HT-29 (cell line): Measurements from ENCODE around the gene VPS4A. TPM values are rescaled to one million over a fixed set of nuclear protein-coding genes. Genes with fewer than 3 reads are reported as not detected.

Experiments used
- DNase-seq: peaks from one replicate; pipeline ENCODE4 v3.0.0-alpha.2; 2015; ENCODE audit warnings: low spot score
- total RNA-seq: library from RNA; depleted of rRNA; stranded (reverse); fragments of >200 nt; shearing (Covaris generic); gene quantifications from 2 replicates; pipeline ENCODE4 v1.2.3, GENCODE V29; 2014

The VPS4A gene
- total RNA-seq, 1 experiment from 2014 or later = 24.5 TPM

DNA sequence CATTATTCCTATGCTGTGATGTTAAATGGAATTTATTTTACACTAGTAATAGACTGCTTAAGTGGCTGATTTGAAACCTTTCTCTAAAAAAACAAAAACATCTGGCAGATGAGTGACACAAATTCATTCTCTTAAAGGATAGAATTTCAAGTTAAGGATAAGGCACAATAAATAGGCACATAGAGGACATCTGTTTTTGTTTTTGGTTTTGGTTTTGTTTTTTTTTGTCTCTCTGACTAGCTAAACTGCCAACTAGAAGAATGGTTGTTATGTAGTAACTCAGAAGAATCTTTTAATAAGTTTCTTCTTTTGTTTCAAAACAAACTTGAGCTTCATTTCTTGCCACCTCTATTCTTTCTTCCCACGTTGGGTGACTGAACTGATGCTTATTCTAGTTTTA is 5.1 kb upstream of the VPS4A start:
- no peak for DNase-seq

DNA sequence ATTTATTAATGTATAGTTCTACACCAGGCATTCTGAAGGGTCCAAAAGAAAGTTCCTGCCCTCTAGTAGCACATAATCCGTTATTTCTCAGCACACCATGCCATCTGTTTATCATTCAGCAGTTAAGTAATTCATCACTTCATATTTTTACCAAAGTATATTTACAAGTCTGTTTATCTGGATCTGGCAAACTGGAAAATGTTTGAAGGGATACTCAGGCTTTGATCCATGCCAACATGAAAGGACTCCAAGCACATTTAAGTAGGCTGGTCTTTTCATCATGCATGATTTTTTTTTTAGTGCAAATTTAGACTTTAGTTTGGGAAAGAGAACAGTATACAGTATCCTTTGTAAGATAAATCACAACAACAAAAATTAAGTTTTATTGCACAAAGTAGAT is 4.1 kb upstream of the VPS4A start:
- DNase-seq = no peak

DNA sequence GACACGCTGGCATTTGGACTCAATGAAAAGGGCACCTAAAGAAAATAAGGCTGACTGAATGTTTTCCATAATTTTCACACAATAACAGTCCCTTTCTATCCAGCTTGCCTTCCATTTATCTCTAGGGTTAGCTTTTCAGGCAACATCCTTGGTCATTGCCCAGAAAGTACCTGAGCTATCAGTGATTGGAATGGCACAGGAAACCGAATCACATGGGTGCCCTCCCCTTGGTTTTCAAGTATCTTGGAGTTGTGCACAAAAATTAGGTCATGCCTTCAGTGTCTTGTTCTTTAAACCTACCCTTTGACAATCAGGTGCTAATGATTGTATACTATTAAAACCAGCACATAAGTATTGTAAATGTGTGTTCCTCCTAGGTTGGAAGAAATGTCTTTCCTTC is 3.3 kb upstream of the VPS4A start:
- DNase-seq = no peak

DNA sequence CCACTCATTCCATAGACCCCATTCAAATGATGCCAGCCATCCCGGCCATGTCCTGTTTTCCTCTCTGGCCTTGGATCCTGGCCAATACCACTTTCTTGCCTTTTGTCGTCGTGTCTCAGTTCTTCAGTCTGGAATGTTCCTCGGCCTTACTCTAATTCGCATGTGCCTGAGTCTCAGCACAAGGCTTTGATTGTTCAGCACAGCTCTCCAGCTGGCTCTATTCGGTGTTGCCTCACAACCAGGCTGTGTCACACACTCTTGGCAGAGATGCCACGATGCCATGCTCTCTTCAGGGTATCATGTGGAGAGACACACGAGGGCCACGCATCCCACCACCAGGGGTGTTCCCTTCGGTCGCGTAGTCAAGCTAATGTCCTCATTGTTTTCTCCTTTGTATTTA is 1.8 kb upstream of the VPS4A start:
- no peak for DNase-seq

DNA sequence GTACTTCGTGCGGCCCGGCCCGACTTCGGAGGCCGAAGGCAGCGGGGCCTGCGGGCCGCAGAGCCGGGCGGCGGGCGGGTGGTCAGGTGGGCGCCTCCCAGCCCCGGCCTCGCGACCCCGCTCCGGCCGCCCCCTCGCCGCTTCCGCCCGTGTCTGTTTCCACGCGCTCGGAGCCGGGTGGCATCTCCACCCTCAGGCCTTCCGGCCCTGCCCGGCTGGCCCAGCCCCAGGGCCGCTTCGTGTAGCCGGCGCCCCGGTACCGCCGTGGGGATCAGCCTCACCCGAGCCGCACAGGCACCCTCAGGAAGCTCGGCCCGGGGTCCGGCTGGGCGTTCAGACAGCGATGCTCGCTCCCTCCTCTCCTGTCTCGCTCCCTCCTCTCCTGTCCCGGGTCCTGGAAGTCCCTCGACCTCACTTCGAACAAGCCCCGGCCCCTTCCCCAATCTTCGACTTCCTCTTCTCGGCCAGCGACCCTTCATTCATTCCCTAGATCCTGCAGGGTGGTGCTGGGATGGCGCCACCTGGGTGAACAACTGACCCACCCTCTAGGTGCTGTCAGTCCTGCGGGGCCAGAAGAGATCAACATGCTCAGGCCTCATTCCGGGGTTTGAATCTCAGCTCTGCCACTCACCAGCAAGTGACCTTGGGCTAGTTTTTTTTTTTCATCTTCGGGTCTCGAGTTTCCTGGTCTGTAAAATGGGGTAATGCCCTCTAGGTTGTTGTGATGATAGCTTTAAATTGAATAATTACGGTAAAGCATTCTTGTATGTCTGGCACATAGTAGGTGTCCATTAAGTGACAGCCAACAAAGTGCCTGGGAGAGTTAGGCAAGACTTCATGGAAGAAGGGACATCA is 610 bp downstream of the VPS4A start:
- DNase-seq = peak; percentile 66

DNA sequence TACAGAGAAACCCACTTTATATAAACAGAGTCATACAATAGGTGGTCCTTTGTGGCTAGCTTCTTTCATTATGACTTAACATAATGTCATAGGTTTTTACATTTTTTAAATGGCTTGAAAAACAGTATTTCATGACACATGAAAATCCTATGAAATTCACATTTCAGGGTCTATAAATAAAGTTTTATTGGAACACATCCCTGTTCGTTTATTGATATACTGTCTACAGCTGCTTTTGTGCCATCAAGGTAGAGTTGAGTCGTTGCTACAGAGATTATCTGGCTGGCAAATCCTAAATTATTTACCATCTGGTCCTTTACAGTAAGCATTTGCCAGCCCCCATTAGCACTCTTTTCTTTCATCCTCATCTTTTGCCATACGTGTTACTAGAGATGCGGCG is 2.3 kb downstream of the VPS4A start:
- no peak for DNase-seq

DNA sequence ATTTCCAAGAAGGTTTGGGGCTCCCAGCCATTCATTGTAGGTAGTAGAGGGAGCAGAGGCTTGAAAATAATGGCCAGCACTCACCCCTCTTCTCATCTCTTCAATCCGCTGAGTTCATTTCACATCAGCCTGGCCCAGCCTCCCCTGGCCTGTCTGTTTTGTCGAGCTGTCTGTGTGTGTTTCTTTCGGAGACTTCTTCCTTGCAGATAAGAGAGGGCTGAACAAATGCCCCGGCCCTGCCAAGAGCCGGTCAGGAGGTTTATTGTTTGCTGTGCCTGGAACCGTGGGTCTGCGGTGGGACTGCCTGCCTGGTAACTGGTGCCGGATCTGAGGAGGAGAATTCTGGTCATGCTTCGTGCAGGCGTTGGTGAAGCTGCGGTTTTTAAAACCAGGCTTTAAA is 3.4 kb downstream of the VPS4A start:
- no peak for DNase-seq

DNA sequence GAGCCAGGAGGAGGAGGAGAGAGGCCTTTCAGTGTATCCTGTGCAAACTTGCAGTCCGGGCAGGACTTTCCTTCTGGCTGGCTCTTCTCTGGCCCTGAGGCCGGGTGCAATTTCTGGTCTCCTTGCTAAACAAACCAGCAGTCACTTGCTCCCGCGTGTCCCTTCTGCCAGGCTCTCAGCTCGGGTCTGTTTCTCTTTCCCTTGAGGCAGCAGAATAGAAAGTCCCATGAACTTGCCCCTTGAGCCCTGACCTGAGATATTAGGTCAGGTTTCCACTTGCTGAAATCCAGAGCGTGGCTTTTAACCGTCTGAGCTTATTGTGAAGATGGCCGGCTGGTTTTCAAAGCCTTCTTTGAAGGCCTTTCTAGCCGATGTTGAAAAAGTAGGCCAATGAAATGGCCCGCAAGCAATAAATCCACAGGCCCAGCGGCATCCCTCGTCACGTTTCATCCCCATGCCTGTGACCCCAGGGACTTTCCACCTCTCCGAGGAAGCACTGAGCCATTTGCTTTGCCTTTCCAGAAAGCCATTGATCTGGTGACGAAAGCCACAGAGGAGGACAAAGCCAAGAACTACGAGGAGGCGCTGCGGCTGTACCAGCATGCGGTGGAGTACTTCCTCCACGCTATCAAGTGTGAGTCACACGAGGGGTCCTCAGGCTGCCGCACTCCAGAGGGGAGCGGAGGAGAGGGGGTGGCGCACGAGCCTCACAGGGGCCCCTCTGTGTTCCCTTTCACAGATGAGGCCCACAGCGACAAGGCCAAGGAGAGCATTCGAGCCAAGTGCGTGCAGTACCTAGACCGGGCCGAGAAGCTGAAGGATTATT is 4.5 kb downstream of the VPS4A start:
- no peak for DNase-seq

DNA sequence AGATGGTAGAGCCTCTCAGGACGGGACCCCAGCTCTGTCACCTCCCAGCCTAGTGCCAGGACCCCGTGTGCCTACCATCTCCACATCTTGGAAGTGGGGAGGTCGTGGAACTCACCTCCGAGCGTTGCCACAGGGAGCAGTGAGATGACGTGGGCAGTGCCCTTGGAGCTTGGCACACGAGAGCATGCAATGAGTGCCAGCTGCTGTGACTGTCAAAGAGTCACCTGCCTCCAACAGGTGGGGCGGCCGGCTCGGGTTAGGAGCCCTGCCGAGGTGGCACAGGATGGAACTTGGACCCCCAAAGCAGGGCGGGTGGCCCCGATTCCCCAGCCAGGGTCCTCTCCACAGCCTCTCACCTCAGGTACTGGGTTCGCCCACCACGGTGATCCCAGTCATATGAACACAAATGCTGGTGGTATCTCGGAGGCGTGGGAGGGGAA is 5.5 kb downstream of the VPS4A start:
- no peak for DNase-seq

DNA sequence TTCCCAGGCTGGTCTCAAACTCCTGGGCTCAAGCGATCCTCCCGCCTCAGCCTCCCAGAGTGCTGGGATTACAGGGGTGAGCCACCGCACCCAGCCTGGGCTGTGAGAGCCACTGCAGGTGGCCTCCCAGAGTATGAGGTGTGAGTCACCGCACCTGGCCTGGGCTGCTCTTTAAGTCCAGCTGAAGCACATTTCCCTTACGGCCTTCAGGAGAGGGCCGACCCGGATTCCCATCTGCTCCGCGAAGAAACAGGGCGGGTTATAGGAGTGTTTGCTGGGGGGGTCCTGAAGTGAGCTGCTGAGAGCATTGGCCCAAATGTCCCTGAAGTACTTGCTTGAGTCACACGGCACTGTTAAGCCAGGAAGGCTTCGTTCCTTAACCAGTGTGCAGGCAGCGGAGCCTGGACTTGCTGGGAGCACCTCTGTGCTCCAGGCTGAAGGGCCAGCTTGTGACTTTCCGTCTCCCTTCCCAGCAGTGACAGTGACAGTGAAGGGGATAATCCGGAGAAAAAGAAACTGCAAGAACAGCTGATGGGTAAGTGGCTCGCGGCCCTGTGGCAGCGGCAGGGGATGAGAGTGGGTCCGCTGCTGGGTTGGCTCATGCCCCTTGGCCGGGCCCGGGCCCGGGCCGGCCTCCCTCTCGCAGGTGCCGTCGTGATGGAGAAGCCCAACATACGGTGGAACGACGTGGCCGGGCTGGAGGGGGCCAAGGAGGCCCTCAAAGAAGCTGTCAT is 7.2 kb downstream of the VPS4A start:
- DNase-seq = no peak

DNA sequence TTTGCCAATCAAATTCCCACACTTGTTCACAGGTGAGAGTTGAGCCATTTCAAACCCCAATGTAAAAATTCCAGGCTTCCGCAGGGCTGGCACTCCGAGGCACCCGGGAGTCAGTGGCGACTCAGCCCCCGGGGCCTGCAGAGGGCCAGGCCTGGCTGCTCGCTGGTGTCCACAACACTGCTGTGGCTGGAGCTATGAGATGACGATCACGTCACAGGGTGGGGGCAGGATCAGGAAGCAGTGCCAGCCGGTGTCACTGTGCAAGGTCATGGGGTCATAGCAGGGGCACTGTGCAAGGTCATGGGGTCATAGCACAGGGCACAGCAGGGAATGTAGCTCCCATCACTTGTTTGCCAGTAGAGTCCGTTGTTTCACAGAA is 7.8 kb downstream of the VPS4A start:
- DNase-seq = no peak

DNA sequence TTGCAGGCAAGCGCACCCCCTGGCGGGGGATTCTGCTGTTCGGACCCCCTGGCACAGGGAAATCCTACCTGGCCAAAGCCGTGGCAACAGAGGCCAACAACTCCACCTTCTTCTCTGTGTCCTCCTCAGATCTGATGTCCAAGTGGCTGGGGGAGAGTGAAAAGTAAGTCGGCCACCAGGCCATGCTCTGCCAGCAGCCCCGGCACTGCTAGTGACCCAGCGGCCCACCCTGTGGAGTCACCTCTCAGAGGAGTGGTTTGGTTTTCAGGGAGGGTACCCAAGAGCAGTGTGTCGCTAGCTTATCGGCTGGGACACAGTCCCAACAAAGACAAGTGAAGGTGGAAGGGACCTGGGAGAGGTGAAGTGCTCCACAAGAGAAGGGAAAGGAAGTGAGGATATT is 8.2 kb downstream of the VPS4A start:
- no peak for DNase-seq

DNA sequence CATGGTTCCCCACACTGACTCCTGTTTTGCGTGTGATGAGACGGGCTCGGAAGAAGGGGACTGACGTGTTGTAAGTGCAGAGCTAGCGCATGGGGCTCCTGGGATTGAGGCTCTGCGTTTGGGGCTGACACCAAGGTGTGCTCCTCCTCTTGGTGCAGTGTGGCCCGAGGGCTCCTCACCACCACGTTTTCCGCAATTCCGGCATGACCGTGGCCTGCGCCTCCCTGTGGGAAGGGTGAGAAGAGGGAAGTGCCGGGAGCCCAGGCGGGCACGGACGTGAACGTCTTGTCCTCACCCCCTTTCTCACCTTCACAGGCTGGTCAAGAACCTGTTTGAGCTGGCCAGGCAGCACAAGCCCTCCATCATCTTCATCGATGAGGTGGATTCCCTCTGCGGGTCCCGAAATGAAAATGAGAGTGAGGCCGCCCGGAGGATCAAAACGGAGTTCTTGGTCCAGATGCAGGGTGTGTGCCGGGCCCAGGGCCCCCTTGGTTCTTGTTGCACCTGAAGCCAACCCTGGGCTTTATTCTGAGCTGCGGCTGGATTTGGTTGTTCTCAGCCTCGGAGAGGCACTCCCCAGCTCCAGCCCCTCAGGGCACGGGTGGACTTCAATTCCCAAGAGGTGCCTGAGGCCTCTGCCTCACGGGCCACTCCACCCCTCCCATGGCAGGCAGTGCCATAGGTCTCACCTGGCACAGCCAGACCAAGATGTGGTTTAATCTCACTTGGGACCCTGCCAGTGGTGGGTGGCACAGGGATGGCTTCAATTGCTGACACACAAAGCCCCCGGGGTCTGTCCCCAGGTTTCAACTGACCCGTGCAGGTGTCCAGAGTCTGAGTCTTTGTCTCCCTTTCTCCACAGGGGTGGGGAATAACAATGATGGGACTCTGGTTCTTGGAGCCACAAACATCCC is 8.9 kb downstream of the VPS4A start:
- no peak for DNase-seq

DNA sequence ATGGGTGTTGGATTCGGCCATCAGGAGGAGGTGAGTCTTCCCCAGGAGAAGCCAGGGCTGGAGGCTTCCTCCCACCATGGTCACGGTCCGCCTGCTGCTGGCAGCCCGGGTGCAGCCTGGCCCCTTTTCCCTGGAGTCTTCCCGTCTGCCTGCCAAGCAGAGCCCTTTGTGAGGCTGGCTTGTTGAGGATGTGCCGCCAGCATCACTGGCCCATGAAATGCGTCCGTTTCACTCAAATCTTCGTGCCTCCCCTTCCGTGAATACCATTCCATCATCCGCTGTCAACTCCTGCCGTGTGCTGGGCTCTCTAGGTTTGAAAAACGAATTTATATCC is 9.6 kb downstream of the VPS4A start:
- no peak for DNase-seq

DNA sequence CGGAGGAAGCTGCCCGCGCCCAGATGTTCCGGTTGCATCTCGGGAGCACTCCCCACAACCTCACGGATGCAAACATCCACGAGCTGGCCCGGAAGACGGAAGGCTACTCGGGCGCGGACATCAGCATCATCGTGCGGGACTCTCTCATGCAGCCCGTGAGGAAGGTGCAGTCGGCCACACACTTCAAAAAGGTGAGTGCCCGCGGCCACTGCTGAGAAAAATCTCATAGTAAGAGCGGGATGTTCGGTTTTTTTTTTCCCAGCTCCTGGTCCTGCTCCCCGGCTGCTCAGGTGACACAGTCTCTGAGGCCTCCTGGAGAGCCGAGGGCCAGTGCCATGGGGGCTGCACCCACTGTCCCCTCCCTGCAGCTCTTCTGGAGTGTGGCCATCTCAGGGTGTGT is 9.9 kb downstream of the VPS4A start:
- no peak for DNase-seq

DNA sequence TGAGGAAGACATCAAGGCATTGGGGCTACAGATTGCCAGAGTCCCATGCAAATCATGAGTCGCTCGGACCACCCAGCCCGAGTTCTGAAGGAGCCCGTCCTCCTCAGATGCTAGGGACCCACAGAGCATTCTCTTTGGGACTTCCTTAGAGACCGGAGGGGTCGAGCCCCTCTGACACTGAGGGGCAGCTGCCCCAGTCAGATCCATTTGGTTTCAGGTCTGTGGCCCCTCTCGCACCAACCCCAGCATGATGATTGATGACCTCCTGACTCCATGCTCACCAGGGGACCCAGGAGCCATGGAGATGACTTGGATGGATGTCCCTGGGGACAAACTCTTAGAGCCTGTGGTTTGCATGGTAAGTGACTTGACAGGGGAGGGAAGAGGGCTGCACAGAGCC is 11.2 kb downstream of the VPS4A start:
- DNase-seq = no peak

DNA sequence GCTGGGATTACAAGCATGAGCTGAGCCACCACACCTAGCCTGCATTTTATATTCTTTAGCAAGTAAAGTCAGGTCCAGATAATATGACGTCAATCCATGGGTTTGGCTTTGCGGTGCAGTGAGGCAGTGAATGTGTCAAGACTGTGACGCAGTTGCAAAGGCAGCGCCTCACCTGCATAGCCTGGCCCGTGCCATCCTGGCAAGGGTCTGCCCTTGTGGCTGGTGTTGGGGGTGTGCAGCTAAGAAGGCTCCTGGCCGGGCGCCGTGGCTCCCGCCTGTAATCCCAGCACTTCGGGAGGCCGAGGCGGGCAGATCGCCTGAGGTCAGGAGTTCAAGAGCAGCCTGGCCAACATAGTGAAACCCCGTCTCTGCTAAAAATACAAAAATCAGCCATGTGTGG is 12.3 kb downstream of the VPS4A start:
- DNase-seq = no peak

DNA sequence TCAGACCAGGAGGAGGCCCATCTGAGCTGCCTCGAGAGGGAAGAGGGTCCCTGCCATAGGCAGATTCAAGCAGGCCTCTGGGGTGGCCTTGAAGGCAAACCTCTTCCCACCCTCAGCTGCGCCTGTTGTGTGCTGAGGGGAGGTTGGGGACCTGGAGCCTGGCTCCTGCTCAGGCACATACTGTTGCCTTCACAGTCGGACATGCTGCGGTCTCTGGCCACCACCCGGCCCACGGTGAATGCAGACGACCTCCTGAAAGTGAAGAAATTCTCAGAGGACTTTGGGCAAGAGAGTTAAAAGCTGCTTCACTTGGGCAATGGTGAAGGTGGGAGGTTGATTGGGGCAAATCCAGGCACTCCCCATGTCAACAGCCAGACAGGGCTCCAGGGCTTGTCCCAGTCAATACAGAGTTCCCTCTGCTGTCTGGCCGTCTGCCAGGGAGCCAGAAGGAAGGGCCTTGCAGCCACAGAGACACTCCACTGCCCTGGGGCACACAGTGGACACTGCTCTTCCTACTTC is 12.9 kb downstream of the VPS4A start:
- DNase-seq = peak; percentile 39

DNA sequence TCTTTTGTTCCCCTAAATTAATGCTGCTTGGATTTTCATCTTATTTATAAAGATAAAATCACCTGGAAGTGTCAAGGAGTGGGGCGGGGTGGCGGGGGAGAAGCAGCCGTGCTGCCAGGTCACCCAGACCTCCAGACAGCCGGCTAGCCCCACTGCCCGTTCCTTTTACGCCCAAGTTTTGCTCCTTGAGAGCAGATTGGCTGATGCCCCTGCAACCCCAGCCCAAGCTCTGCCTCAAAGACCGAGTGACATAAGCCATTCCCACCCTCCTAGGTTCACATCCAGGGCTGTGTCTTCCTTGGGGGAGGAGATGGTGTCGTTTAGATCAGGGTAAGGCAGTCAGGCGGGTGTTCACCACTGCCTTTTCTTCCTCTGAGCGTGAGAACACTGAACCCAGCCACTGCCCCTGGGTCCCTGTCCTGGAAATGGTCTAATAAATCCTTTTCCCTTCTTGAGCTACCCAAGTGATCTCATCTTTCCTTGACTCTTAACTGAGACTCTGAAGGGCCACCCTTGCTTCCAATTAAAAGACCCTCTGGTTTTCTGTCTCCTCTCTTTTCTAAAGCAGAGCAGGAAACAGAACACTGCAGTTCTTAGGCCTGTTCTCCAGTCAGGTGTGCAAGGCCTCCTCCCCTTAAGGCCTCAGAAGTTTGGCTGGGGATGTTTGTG is 13.6 kb downstream of the VPS4A start:
- no peak for DNase-seq

DNA sequence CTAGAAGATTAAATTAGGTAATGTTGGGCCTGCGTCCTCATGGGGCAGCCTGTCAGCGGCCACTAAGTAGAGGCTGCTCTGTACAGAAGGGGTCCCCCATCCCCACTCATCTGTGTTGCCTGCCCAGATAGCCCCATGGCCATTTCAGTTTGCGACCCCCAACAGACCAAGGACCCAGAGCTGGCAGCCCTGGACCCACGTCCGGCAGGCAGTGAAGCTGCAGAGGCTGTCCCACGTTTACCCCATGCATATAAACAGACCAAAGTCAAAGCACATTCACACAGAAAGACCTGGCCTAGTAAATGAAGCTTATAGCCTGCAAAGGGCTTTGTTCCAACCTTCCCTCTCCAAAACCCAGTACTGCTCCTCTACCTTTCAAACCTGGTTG is 14.6 kb downstream of the VPS4A start:
- DNase-seq = no peak
